ENCODE measurements around the gene FBXO22. TPM values are rescaled to one million over a fixed set of nuclear protein-coding genes. Genes with fewer than 3 reads are reported as not detected.
"Not testable (repeated sequence)": the region's sequence is repeated elsewhere in the genome, so short reads cannot be mapped to it uniquely, and the experiment has no call there.

Gene FBXO22
- total RNA-seq, 1 experiment from 2014 or later, result 51.4 TPM

GRCh38 chr15:75869446-75869845 lies 34.2 kb upstream of the FBXO22 start:
- Histone ChIP-seq H3K79me2 (ENCODE audit: low read length) (no peaks in the 10 kb centered on the region), H3K9me3 (ENCODE audit: low read length) (no peaks in the 10 kb centered on the region), H3K9me2 (replicated peaks; ENCODE audit: low read length) (no peaks in the 10 kb centered on the region), H3K27ac (ENCODE audit: low read length) (no peak overlapping the region), H3K4me2 (ENCODE audit: low read length) (no peak overlapping the region), H3K9ac (ENCODE audit: low read length) (no peak overlapping the region), H3K4me1 (ENCODE audit: insufficient read depth, low read length) (no peaks in the 10 kb centered on the region), H3K4me3 (ENCODE audit: low read length) (no peak overlapping the region), H4K20me1 (ENCODE audit: low read length) (no peaks in the 10 kb centered on the region), H3K27me3 (ENCODE audit: low read length) (no peaks in the 10 kb centered on the region), H3F3A (ENCODE audit: low read length, unreplicated experiment) (no peaks in the 10 kb centered on the region), H2AFZ (ENCODE audit: low read length) (no peak overlapping the region), H3K36me3 (ENCODE audit: low read depth, low read length) (0 out of 2 replicates have a peak, but pooled peaks cover 8% of the 10 kb centered on the region)
- intact Hi-C loops (cut with micrococcal nuclease), result no loop called here
- ChIA-PET POLR2A (ENCODE audit: unreplicated experiment) (no interaction called here), CTCF (no interaction called here)
- BruUV-seq (replicated peaks), result no TSS peak
- DNase-seq, result no peak
- no peak for ATAC-seq
- TF ChIP-seq EZH2 (IDR thresholded peaks at IDR 0.05; ENCODE audit: low read length, unreplicated experiment), result no peak
- no peak for TF ChIP-seq EZH2phosphoT487 (IDR thresholded peaks at IDR 0.05; ENCODE audit: borderline replicate concordance, low read length)
- TF ChIP-seq CTCF (conservative IDR thresholded peaks at IDR 0.05; ENCODE audit: low read depth, low read length), result no peak

- DNase-seq; H3K4me3 ChIP-seq (ENCODE audit: low read length); H3K9ac ChIP-seq (ENCODE audit: low read length); CTCF ChIA-PET; H4K20me1 ChIP-seq (ENCODE audit: low read length); H3K27ac ChIP-seq (ENCODE audit: low read length); H3K4me2 ChIP-seq (ENCODE audit: low read length); BruUV-seq (replicated peaks); ATAC-seq; H3F3A ChIP-seq (ENCODE audit: low read length, unreplicated experiment); H3K9me2 ChIP-seq (replicated peaks; ENCODE audit: low read length); H3K9me3 ChIP-seq (ENCODE audit: low read length); H3K27me3 ChIP-seq (ENCODE audit: low read length); H3K36me3 ChIP-seq (ENCODE audit: low read depth, low read length); POLR2A ChIA-PET (ENCODE audit: unreplicated experiment); H2AFZ ChIP-seq (ENCODE audit: low read length); H3K79me2 ChIP-seq (ENCODE audit: low read length); H3K4me1 ChIP-seq (ENCODE audit: insufficient read depth, low read length); intact Hi-C loops (cut with micrococcal nuclease): not testable (repeated sequence)
Observed at GRCh38 chr15:75871589-75871988, 32.1 kb upstream of the FBXO22 start.

- TF ChIP-seq EZH2phosphoT487 (IDR thresholded peaks at IDR 0.05; ENCODE audit: borderline replicate concordance, low read length) (no peak), EZH2 (IDR thresholded peaks at IDR 0.05; ENCODE audit: low read length, unreplicated experiment) (no peak), CTCF (conservative IDR thresholded peaks at IDR 0.05; ENCODE audit: low read depth, low read length) (no peak)
- Histone ChIP-seq H2AFZ (ENCODE audit: low read length) (no peak overlapping the region), H4K20me1 (ENCODE audit: low read length) (no peaks in the 10 kb centered on the region), H3K79me2 (ENCODE audit: low read length) (no peaks in the 10 kb centered on the region), H3K9ac (ENCODE audit: low read length) (no peak overlapping the region), H3K4me2 (ENCODE audit: low read length) (no peak overlapping the region), H3F3A (ENCODE audit: low read length, unreplicated experiment) (no peaks in the 10 kb centered on the region), H3K27me3 (ENCODE audit: low read length) (no peaks in the 10 kb centered on the region), H3K27ac (ENCODE audit: low read length) (no peak overlapping the region), H3K36me3 (ENCODE audit: low read depth, low read length) (0 out of 2 replicates have a peak, but pooled peaks cover 8% of the 10 kb centered on the region), H3K4me1 (ENCODE audit: insufficient read depth, low read length) (no peaks in the 10 kb centered on the region), H3K4me3 (ENCODE audit: low read length) (no peak overlapping the region), H3K9me3 (ENCODE audit: low read length) (no peaks in the 10 kb centered on the region), H3K9me2 (replicated peaks; ENCODE audit: low read length) (no peaks in the 10 kb centered on the region)
- DNase-seq (no peak), ATAC-seq (no peak)
- BruUV-seq (replicated peaks), result no TSS peak
- ChIA-PET CTCF (no interaction called here), POLR2A (ENCODE audit: unreplicated experiment) (no interaction called here)
- intact Hi-C loops (cut with micrococcal nuclease), result no loop called here
Observed at GRCh38 chr15:75872403-75872990, 31.2 kb upstream of the FBXO22 start.
